ENCODE data around the gene NES.

Gene NES

GRCh38 chr1:156618853-156619581 is 58.2 kb downstream of the NES start, which contains the start of gene HAPLN2:
HAPLN2 (plus strand) TSS chr1:156619415; CDS start chr1:156623491, 4,076 bp downstream.
- Histone ChIP-seq H2AFZ (ENCODE audit: low read length) (no peak within 1 kb of the TSS), H3K4me3 (ENCODE audit: low read length) (no peak within 1 kb of the TSS), H3K79me2 (ENCODE audit: low read length) (no peaks in the 10 kb centered on the region), H3F3A (ENCODE audit: insufficient read depth, low read length) (no peaks in the 10 kb centered on the region), H3K27ac (ENCODE audit: low read length) (no peak within 1 kb of the TSS), H3K27me3 (replicated peaks; ENCODE audit: insufficient read depth, low read length) (peaks cover 90% of the 10 kb centered on the region), H4K20me1 (ENCODE audit: insufficient read depth, low read length) (0 out of 2 replicates have a peak, but pooled peaks cover 2% of the 10 kb centered on the region), H3K4me1 (ENCODE audit: low read length) (no peaks in the 10 kb centered on the region), H3K9me2 (replicated peaks; ENCODE audit: insufficient read depth, low read length) (no peaks in the 10 kb centered on the region), H3K9ac (ENCODE audit: low read length) (no peak within 1 kb of the TSS), H3K9me3 (replicated peaks; ENCODE audit: insufficient read depth, low read length) (no peaks in the 10 kb centered on the region), H3K4me2 (ENCODE audit: low read depth, low read length) (no peak within 1 kb of the TSS), H3K36me3 (replicated peaks; ENCODE audit: insufficient read depth, low read length) (no peaks in the 10 kb centered on the region)
- TF ChIP-seq CTCF (IDR thresholded peaks at IDR 0.05; ENCODE audit: low read length) (peak; percentile 77), EZH2phosphoT487 (IDR thresholded peaks at IDR 0.05; ENCODE audit: low read length) (no peak), EZH2 (optimal IDR thresholded peaks at IDR 0.05; ENCODE audit: low read depth, low read length) (no peak)
- no peak for DNase-seq

All from MM.1S (cell line).